Measurements from ENCODE around the gene ZZZ3.

DNA sequence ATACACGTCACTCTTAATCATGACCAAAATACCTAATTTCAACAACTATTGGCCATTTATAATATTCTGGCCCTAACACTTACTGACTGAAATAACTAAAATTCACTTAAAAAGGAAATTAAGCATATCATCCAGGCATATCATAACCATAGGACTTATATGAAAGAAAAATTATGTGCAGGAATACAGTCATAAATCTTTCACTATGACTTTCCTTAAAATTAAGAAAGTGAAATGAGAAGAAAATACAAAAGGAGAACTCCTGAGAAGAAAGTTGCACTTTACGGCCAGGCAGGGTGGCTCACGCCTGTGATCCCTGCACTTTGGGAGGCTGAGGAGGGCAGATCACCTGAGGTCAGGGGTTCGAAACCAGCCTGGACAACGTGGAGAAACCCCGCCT is 9.4 kb downstream of the ZZZ3 start:
- TF ChIP-seq, protein P1, sequence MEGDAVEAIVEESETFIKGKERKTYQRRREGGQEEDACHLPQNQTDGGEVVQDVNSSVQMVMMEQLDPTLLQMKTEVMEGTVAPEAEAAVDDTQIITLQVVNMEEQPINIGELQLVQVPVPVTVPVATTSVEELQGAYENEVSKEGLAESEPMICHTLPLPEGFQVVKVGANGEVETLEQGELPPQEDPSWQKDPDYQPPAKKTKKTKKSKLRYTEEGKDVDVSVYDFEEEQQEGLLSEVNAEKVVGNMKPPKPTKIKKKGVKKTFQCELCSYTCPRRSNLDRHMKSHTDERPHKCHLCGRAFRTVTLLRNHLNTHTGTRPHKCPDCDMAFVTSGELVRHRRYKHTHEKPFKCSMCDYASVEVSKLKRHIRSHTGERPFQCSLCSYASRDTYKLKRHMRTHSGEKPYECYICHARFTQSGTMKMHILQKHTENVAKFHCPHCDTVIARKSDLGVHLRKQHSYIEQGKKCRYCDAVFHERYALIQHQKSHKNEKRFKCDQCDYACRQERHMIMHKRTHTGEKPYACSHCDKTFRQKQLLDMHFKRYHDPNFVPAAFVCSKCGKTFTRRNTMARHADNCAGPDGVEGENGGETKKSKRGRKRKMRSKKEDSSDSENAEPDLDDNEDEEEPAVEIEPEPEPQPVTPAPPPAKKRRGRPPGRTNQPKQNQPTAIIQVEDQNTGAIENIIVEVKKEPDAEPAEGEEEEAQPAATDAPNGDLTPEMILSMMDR (IDR thresholded peaks at IDR 0.05) = no peak
- TF ChIP-seq POLR2A (IDR thresholded peaks at IDR 0.05) (no peak), POLR2AphosphoS5 (IDR thresholded peaks at IDR 0.05) (no peak)

Data from suprapubic skin (tissue), 4 donors.